Measurements from ENCODE around the gene NABP1.

NABP1 gene

GRCh38 chr2:191713837-191714236 lies 35.9 kb downstream of the NABP1 start:
- no peak for DNase-seq

DNA sequence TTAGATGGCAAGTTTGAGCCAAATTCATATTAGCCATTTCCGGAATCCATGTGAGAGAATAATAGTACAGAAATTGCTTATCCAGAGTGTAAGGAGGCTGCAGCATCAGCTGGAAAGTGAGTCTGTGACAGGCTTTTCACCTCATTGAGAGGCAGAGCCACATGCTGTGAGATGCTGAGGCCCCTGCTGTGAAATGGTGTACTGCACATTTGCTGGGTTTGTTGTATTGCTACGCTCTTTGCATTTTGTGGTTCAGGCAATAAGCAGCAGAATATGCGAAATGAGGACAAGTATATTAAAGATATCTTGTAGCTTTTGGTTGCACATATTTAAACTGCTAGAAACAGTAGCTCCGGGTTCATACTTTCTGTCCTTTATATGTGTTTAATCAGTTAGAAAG lies 37.0 kb downstream of the NABP1 start:
- DNase-seq, result peak; percentile 18

DNA sequence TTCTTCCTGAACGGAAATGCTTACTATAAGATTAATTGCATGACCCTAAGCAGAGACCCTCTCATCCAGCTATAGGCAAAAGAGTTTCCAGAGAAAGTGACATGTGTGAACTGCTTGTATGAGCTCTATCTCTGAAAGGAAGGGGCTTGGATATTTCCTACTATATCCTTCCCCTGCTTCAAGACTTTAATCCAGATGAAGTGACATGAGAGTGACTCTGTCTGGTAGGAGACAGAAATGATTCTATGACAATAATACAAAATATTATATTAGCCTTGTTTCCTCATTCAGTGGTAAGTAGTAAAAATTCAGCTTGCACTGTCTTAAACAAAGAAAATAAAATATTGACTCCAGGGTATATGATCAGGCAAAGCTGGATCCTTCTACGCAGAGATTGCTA lies 37.5 kb downstream of the NABP1 start:
- DNase-seq, result no peak

GRCh38 chr2:191719261-191719660 lies 41.3 kb downstream of the NABP1 start:
- no peak for DNase-seq

DNA sequence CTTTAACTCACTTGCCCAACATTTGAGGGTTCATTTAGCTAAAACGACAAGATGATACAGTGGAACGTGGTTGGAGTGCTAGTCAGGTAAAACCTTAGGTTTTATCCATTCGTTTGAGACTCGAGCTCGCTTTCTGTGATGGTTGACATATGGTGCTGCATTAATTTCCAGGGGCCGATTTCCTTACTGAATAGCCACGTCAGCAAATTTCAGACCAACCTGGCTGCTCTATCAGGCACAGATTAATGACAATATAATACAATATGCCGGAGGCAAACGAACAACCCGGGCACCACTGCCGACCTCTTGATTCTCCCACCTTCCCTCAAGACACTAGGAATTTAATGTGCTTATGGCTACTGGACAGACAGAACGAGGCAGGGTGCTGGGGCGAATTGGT lies 42.0 kb downstream of the NABP1 start:
- DNase-seq, result no peak

- DNase-seq, result no peak
Measured at GRCh38 chr2:191721331-191721730, 43.4 kb downstream of the NABP1 start.

- DNase-seq, result no peak
Measured at GRCh38 chr2:191724015-191724414, 46.1 kb downstream of the NABP1 start.

GRCh38 chr2:191728750-191729624 lies 51.1 kb downstream of the NABP1 start:
- no peak for DNase-seq

- DNase-seq, result no peak
Measured at GRCh38 chr2:191730263-191730662, 52.3 kb downstream of the NABP1 start.

Data from NCI-H1694 (cell line).